ENCODE results near the gene NEU1. TPM values are rescaled to one million over a fixed set of nuclear protein-coding genes. Genes with fewer than 3 reads are reported as not detected.
"Not testable (repeated sequence)": the region's sequence is repeated elsewhere in the genome, so short reads cannot be mapped to it uniquely, and the experiment has no call there.

NEU1 gene
- total RNA-seq, 2 experiments from 2014 or later, result 8.7 to 9.8 TPM

DNA sequence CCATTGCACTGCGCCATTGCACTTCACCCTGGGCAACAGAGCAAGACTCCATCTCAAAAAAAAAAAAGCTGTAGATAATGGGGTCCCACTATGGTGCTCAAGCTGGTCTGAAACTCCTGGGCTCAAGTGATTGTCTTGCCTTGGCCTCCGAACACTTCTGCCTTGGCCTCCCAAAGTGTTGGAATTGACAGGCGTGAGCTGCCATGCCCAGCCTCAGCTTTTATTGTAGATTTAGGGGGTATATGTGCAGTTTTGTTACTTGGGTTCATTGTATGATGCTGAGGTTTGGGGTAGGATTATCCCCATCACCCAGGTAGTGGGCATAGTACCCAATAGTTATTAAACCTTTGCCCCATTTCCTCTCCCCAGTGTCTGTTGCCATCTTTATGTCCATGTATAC is 23.7 kb downstream of the NEU1 start:
- Mint-ChIP-seq H3K4me3 (peak overlapping the region; percentile 92), H3K9me3 (no peaks in the 10 kb centered on the region), H3K4me1 (ENCODE audit: low read depth) (peaks cover 21% of the 10 kb centered on the region), H3K36me3 (ENCODE audit: low read depth) (peaks cover 65% of the 10 kb centered on the region), H3K27ac (peak overlapping the region; percentile 60), H3K27me3 (no peaks in the 10 kb centered on the region)
- POLR2A ChIA-PET, result interaction anchor here (0.7 to 7.0 kb wide), 8 partner anchors 9 to 178 kb away, joined by 3 to 42 read pairs (median 3); partner anchors contain the start of genes C6orf47, LSM2 and NEU1
- intact Hi-C loops (cut with micrococcal nuclease), result loop anchor here (2.0 to 10.0 kb wide), 2 partner anchors 22 to 174 kb away; partner anchors contain the start of genes C6orf47, CSNK2B, GPANK1 and LY6G5B
- TF ChIP-seq CTCF (IDR thresholded peaks at IDR 0.05), result no peak
- ATAC-seq, result no peak
- CTCF ChIA-PET, result interaction anchor here (1.2 to 1.3 kb wide), 3 partner anchors 18 to 109 kb away, joined by 3 to 5 read pairs (median 4); no protein-coding TSS in a partner anchor
- no peak for DNase-seq

DNA sequence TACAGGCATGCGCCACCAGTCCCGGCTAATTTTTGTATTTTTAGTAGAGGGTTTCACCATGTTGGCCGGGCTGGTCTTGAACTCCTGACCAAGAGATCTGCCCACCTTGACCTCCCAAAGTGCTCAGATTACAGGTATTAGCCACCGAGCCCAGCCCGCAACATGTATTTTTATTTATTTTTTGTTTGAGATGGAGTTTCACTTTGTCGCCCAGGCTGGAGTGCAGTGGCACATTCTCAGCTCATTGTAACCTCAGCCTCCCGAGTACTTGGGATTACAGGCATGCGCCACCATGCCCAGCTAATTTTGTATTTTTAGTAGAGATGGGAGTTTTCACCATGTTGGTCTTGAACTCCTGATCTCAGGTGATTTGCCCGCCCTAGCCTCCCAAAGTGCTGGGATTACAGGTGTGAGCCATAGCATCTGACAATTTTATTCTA is 24.5 kb downstream of the NEU1 start:
- Mint-ChIP-seq H3K4me3 (peak overlapping the region; percentile 92), H3K27ac (peak overlapping the region; percentile 95), H3K36me3 (ENCODE audit: low read depth) (peaks cover 63% of the 10 kb centered on the region), H3K4me1 (ENCODE audit: low read depth) (peaks cover 23% of the 10 kb centered on the region)
- not testable (repeated sequence) for DNase-seq, ATAC-seq, H3K9me3 Mint-ChIP-seq, H3K27me3 Mint-ChIP-seq
- intact Hi-C loops (cut with micrococcal nuclease), result loop anchor here (2.0 to 10.0 kb wide), 2 partner anchors 23 to 173 kb away; partner anchors contain the start of genes C6orf47, CSNK2B, GPANK1 and LY6G5B
- CTCF ChIA-PET, result interaction anchor here (0.7 to 1.3 kb wide), 4 partner anchors 8 to 1049 kb away, joined by 3 to 5 read pairs (median 4); no protein-coding TSS in a partner anchor
- POLR2A ChIA-PET, result interaction anchor here (0.7 to 7.0 kb wide), 5 partner anchors 13 to 115 kb away, joined by 3 to 42 read pairs (median 4); partner anchors contain the start of genes LSM2, MSH5 and NEU1

GRCh38 chr6:31837369-31838113 is 25.1 kb downstream of the NEU1 start:
- Mint-ChIP-seq H3K9me3 (no peaks in the 10 kb centered on the region), H3K4me1 (ENCODE audit: low read depth) (peaks cover 26% of the 10 kb centered on the region), H3K4me3 (peak overlapping the region; percentile 92), H3K27ac (peak overlapping the region; percentile 95), H3K27me3 (no peaks in the 10 kb centered on the region), H3K36me3 (ENCODE audit: low read depth) (peaks cover 63% of the 10 kb centered on the region)
- ATAC-seq (no peak), DNase-seq (no peak)
- POLR2A ChIA-PET, result interaction anchor here (0.8 to 7.0 kb wide), 12 partner anchors 9 to 185 kb away, joined by 3 to 42 read pairs (median 4); partner anchors contain the start of genes BAG6, CSNK2B, GPANK1 and HSPA1A
- intact Hi-C loops (cut with micrococcal nuclease), result loop anchor here (2.0 to 10.0 kb wide), 2 partner anchors 23 to 173 kb away; partner anchors contain the start of genes C6orf47, CSNK2B, GPANK1 and LY6G5B
- TF ChIP-seq CTCF (IDR thresholded peaks at IDR 0.05), result no peak
- CTCF ChIA-PET, result interaction anchor here (0.7 to 2.3 kb wide), 3 partner anchors 8 to 51 kb away, joined by 3 to 6 read pairs (median 3); partner anchors contain the start of gene NEU1

DNA sequence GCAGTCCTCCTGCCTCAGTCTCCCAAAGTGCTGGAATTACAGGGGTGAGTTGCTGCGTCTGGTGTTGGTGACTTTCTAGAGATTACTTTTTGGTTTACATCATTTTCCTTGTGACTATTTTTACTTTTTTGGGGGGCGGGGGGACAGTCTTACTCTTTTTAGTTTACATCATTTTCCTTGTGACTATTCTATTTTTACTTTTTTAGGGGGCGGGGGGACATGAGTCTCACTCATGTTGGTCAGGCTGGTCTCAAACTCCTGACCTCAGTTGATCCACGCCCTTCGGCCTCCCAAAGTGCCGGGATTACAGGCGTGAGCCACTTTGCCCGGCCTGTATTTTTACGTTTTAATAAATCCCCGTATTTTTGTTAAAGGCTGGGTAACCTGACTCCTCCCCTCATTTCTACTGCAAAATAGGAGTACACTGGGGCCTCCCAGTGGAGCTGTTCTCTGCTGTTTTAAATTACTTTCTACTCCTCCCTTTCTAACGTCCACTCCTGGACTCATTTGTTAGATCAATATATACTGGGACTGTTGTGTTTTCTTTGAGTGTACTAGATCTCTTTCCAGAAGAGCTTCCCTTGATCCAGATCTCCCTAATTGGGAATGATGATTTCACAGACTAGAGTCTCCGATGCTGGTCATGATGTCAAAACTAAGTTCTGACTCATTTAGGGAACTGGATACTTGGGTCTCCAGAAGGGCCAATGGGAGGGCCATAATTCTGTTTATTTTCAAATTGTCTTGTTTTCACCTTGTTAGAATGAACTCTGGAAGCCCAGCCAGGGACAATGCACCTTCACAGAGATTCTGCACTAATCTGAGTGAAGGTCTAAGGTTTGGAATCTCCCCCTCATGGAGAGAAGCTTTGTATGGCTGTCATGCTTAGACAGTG is 25.9 kb downstream of the NEU1 start:
- Mint-ChIP-seq H3K36me3 (ENCODE audit: low read depth) (peaks cover 63% of the 10 kb centered on the region), H3K9me3 (no peaks in the 10 kb centered on the region), H3K27me3 (no peaks in the 10 kb centered on the region), H3K27ac (peak overlapping the region; percentile 95), H3K4me1 (ENCODE audit: low read depth) (peaks cover 27% of the 10 kb centered on the region), H3K4me3 (peak overlapping the region; percentile 92)
- ATAC-seq (no peak), DNase-seq (no peak)
- ChIA-PET POLR2A (interaction anchor here (0.8 to 7.0 kb wide), 19 partner anchors 9 to 184 kb away, joined by 3 to 42 read pairs (median 4); partner anchors contain the start of genes ABHD16A, BAG6, CSNK2B and EHMT2), CTCF (interaction anchor here (0.7 to 2.3 kb wide), 3 partner anchors 10 to 51 kb away, joined by 3 to 6 read pairs (median 3); partner anchors contain the start of gene NEU1)
- no peak for TF ChIP-seq CTCF (IDR thresholded peaks at IDR 0.05)
- intact Hi-C loops (cut with micrococcal nuclease), result loop anchor here (10.0 kb wide), 1 partner anchor 172 kb away; the partner anchor contains the start of genes C6orf47, CSNK2B, GPANK1 and LY6G5B

Data from activated CD8-positive, alpha-beta T cell treated with anti-CD3 and anti-CD28 coated beads for 36 hours (primary cell).